NCI-H2107 treated with DMSO at 0.1 percent for 48 hours (cell line): ENCODE data around the gene SLC25A1.
"Not testable (repeated sequence)": the region's sequence is repeated elsewhere in the genome, so short reads cannot be mapped to it uniquely, and the experiment has no call there.

Source experiments
- DNase-seq: peaks from one replicate; lab custom pipeline; 2025; ENCODE audit not compliant: unreplicated experiment; lab: John Stamatoyannopoulos, UW

SLC25A1 gene

GRCh38 chr22:19206287-19206686 is 27.8 kb upstream of the SLC25A1 start:
- no peak for DNase-seq

DNA sequence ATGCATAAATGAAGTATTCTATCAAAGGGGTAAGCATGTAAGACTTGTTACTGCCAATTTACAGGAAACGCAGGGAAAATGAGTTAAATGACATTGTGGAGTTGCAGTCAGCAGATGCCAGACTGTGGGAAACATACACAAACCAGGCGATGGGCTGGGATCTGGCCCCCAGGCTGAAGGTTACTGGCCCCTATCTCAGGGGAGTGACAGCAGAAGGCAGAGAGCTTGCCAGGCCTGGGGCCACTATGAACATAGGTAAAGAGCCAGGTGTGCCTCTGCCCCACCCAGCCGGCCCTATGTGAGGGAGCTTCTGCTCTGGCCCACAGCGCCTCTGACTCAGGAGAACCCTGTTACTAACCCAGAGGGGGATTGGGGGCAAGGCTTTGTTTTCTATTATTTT is 26.1 kb upstream of the SLC25A1 start:
- no peak for DNase-seq

- no peak for DNase-seq
Observed at GRCh38 chr22:19203834-19204233, 25.3 kb upstream of the SLC25A1 start.

DNA sequence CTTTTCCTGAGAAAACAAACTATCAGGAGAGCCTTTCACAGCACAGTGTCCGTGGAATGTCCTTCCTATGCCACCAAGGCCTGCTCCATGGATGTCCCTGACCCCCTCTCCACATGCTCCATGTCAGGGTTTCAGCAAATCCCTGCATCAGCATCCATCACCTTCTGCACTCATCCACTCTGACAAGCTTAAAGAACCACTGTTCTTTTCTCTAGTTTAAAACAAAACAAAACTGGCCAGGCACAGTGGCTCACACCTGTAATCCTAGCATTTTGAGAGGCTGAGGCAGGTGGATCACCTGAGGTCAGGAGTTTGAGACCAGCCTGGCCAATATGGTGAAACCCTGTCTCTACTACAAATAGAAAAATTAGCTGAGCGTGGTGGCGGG is 24.3 kb upstream of the SLC25A1 start:
- DNase-seq: not testable (repeated sequence)

GRCh38 chr22:19201869-19202798 is 23.6 kb upstream of the SLC25A1 start:
- DNase-seq: no peak

- no peak for DNase-seq
Observed at GRCh38 chr22:19201130-19201868, 22.8 kb upstream of the SLC25A1 start.

- no peak for DNase-seq
Observed at GRCh38 chr22:19199479-19199878, 20.9 kb upstream of the SLC25A1 start.

GRCh38 chr22:19197997-19198865 is 19.7 kb upstream of the SLC25A1 start:
- DNase-seq: no peak

GRCh38 chr22:19196841-19197612 is 18.5 kb upstream of the SLC25A1 start:
- no peak for DNase-seq

DNA sequence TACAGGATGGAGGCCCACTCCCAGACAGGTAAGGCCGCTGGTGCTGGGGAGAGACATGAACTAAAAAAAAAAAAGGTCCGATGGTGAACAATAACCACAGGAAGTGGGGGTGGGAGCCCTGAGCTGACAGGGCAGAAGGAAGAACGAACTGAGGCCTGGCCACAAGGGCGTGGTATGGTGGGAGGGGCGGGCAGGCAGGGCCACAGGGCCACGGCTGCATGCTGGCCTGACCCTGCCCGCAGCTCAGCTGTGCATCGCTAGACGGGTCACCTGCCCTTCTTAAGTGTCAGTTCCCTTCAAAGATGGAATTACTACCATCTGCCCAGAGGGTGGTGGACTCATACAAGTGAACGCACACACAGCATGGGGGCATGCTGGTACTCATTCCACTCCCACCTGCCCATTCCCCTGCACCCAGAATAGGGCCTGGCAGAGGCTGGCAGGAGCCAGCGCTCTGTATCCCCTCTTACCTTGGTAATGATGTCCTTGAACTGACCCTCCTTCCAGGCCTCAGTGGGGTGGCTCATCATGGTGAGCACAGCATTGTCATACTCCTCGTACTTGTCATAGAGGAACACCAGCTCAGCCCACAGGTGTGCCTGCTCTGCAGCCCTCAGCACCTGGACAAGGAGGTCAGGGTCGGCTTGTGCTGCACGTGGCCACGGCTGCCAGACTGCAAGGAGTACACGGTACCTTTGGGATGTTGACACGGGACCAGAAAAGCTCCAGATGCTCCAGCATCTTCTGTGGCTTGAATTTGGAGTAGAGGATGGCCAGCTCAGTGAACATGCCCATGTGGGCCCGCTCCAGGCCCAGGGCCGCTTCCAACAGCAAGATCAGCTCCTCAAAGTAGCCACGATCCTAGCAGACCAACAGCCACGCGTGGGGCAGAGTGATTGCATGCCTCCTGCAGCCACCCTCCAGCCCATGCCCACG is 17.5 kb upstream of the SLC25A1 start:
- no peak for DNase-seq

DNA sequence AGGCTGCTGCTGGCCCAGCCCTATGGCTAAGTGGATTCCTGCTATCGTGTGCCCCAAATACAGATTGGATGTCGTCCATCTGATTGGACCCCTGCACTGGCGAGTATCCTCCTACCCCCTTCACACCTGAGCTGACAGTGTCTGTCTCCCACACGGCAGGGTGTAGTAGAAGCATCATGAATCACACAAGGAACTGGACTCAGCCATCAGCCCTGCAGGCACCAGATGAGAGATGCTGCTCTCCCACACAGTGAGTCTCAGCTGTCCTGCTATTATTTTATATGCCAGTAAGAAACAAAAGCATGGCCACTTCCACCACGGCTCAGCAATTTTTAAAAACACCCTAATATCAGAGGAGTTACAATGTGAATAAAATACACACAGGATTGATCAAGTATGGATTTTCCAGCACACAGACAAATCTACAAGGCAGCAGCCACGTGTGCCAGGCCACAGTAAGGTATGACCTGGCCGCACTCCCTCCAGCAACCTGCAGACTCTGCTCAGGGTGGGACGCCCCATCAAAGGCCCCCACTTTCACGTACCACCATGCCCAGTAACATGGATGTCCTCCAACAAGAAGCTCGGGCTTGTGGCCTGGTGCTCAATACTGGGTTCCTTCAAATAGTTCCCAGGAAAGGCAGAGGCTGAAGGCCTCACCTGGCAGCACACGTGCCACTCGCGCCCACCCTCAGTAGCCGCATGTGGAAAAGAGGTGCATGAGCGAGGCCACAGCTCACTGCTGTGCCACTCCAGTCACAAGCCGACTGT is 16.4 kb upstream of the SLC25A1 start:
- DNase-seq: no peak

- DNase-seq: no peak
Observed at GRCh38 chr22:19193879-19194278, 15.3 kb upstream of the SLC25A1 start.

- DNase-seq: no peak
Observed at GRCh38 chr22:19187716-19188563, 9.4 kb upstream of the SLC25A1 start.

- DNase-seq: no peak
Observed at GRCh38 chr22:19184276-19184997, 5.9 kb upstream of the SLC25A1 start.

DNA sequence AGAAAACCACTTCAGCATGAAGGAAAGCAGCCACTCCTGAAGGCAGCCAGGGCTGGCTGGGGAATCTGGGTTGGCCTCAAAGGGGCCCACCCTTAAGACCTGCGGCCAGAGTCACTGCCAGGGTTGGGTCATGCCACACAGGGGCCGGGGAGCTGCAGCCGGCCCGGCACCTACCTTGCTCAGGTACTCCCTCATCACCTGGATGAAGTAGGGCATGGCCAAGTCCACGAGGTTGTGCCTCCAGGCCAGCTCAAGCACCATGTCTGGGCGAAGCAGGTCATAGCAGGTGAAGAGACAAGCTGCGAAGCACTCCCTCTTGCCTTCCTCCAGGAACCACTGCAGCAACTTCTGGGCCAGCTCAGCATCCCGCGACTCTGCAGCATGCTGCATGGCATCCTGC is 4.7 kb upstream of the SLC25A1 start:
- DNase-seq: no peak

DNA sequence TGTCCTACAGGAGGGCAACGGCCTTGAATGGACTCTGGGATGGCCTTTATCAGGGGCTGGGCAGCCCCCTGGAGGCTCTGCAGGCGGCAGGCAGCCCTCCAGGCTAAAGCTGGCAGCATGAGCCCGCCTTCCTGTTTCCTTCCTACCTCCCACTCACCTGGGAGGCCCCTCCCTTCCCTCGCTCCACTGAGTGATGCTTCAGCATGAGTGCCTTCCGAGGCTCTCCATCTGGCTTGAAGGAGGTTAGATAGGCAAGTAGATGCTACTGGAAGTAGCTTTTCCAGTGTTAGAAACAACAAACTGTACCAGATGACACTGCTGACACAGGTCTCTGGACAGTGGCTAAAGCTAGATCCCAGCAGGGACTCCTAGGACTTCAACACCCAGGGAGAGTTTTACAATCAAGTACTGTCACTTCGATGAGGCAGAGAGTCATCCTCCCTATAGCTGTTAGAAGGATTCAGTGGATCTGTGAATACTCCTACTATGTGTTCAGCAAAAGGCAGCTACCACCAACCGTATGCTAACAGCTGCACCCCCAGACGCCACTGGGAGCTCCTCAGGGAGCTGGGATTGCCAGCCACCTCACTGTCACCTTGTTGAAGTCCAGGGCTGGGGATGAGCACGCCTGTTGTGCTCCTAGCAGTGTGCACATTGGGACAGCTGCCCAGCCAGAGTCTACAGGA is 4.1 kb upstream of the SLC25A1 start:
- no peak for DNase-seq
